ENCODE data around the gene TRABD2B. TPM values are rescaled to one million over a fixed set of nuclear protein-coding genes. Genes with fewer than 3 reads are reported as not detected.

The TRABD2B gene
- total RNA-seq, 1 experiment from 2014 or later = 0.05 TPM

- TF ChIP-seq, protein P1, sequence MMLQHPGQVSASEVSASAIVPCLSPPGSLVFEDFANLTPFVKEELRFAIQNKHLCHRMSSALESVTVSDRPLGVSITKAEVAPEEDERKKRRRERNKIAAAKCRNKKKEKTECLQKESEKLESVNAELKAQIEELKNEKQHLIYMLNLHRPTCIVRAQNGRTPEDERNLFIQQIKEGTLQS (IDR thresholded peaks at IDR 0.05) = no peak
- TF ChIP-seq SIN3A (IDR thresholded peaks at IDR 0.05; ENCODE audit: low read depth) (no peak), EZH2 (IDR thresholded peaks at IDR 0.05) (no peak), POLR2AphosphoS5 (IDR thresholded peaks at IDR 0.05; ENCODE audit: low read depth, low read length) (no peak), FOSL1 (IDR thresholded peaks at IDR 0.05; ENCODE audit: low read depth) (no peak), ZNF274 (IDR thresholded peaks at IDR 0.05; ENCODE audit: low read depth, low read length) (no peak), JUND (IDR thresholded peaks at IDR 0.05) (no peak), POLR2A (IDR thresholded peaks at IDR 0.05; ENCODE audit: borderline replicate concordance, extremely low read depth, insufficient read depth, insufficient read length) (no peak), SP1 (IDR thresholded peaks at IDR 0.05; ENCODE audit: low read depth) (no peak), RAD21 (IDR thresholded peaks at IDR 0.05; ENCODE audit: low read depth) (no peak), REST (IDR thresholded peaks at IDR 0.05; ENCODE audit: low read depth) (no peak)
- no peaks in the 10 kb centered on the region for H3K36me3 ChIP-seq (ENCODE audit: control insufficient read depth in 1 of 2, insufficient read depth in 2 of 2, low read length in 2 of 2)
- no peak overlapping the region for H3K4me3 ChIP-seq (replicated peaks in 1 of 2; ENCODE audit: low read depth in 1 of 2, low read length in 2 of 2)
- no TSS peak for BruUV-seq (replicated peaks)
- H3K4me2 ChIP-seq (ENCODE audit: low read length) = no peak overlapping the region
- no peaks in the 10 kb centered on the region for H3K9me2 ChIP-seq (ENCODE audit: insufficient read depth)
- no peak overlapping the region for H3K27ac ChIP-seq (ENCODE audit: low read depth, low read length)
- H4K20me1 ChIP-seq (ENCODE audit: insufficient read depth) = no peaks in the 10 kb centered on the region
- no peak overlapping the region for H2AFZ ChIP-seq (ENCODE audit: low read depth, low read length, poor library complexity, severe bottlenecking)
- no peak for DNase-seq (ENCODE audit: low read depth, low spot score)
- ChIA-PET RAD21 (ENCODE audit: low non-redundant PET in 1 of 2, low total read pairs in 2 of 2, uncharacterized antibody in 2 of 2, unreplicated experiment in 2 of 2) (no interaction called here), POLR2A (no interaction called here), CTCF (no interaction called here)
- no peaks in the 10 kb centered on the region; the same call in 1 of the 2 replicates for H3K27me3 ChIP-seq (ENCODE audit: insufficient read depth, low read length)
- H3K9ac ChIP-seq (ENCODE audit: low read length) = no peak overlapping the region
- intact Hi-C loops (cut with micrococcal nuclease) = no loop called here
- ATAC-seq = no peak
- no peaks in the 10 kb centered on the region for H3K9me3 ChIP-seq (ENCODE audit: control insufficient read depth in 1 of 2, insufficient read depth in 1 of 2, low read depth in 1 of 2, low read length in 2 of 2)
- H3K79me2 ChIP-seq (ENCODE audit: insufficient read depth, low read length) = no peaks in the 10 kb centered on the region
- no peaks in the 10 kb centered on the region for H3K4me1 ChIP-seq (ENCODE audit: control insufficient read depth in 1 of 2, insufficient read depth in 2 of 2, low read length in 2 of 2)
Observed at GRCh38 chr1:47819574-47819888, 177.7 kb downstream of the TRABD2B start.

Data from HCT116 (cell line).